IMR-90 (cell line): ENCODE results near the gene EPB41L1. TPM values are rescaled to one million over a fixed set of nuclear protein-coding genes. Genes with fewer than 3 reads are reported as not detected.

Source experiments
- ATAC-seq: fragments of 200-7000 bp; cut with Tn5 transposase; 2 replicates; pipeline ENCODE4 v1.9.1; 2020; ENCODE audit warnings: low read depth, mild to moderate bottlenecking, moderate library complexity
- BruUV-seq: library from RNA; stranded (reverse); fragments of 400-500 nt; replicated peaks from 2 replicates; lab custom pipeline; 2021; lab: Mats Ljungman, UMichigan
- CTCF ChIA-PET: fragments of 300-600 bp; formaldehyde crosslinking; extraction: SDS; loops from one replicate; lab custom pipeline; 2021; ENCODE audit warnings: antibody characterized with exemption; lab: Yijun Ruan, JAX
- POLR2A ChIA-PET: fragments of 300-600 bp; sonication (Branson Sonifier 250); formaldehyde crosslinking; loops from one replicate; lab custom pipeline; 2022; ENCODE audit warnings: antibody characterized with exemption; ENCODE audit not compliant: unreplicated experiment; lab: Charles Lee
- DNase-seq: peaks from one replicate; pipeline ENCODE4 v3.0.0; 2013
- H2AFZ ChIP-seq: replicated peaks from 2 replicates; pipeline ENCODE3; 2013; ENCODE audit warnings: low read length, mild to moderate bottlenecking; ENCODE audit not compliant: poor library complexity
- H2AK5ac ChIP-seq: 2 replicates; pipeline ENCODE4 v1.6.1; 2013; ENCODE audit warnings: low read depth, low read length, inconsistent platforms
- H2AK9ac ChIP-seq: replicated peaks from 2 replicates; pipeline ENCODE3; 2013; ENCODE audit warnings: mild to moderate bottlenecking, low read depth, low read length, moderate library complexity; ENCODE audit not compliant: poor library complexity
- H2BK120ac ChIP-seq: 2 replicates; pipeline ENCODE4 v1.6.1; 2013; ENCODE audit warnings: low read depth, low read length, inconsistent platforms
- H2BK15ac ChIP-seq: 3 replicates; pipeline ENCODE4 v1.6.1; 2013; ENCODE audit warnings: low read depth, low read length, inconsistent platforms
- H2BK20ac ChIP-seq: 2 replicates; pipeline ENCODE4 v1.6.1; 2013; ENCODE audit warnings: low read depth, mild to moderate bottlenecking, inconsistent platforms, low read length, moderate library complexity
- H2BK5ac ChIP-seq: 2 replicates; pipeline ENCODE4 v1.6.1; 2013; ENCODE audit warnings: mild to moderate bottlenecking, low read depth, low read length, inconsistent platforms; ENCODE audit not compliant: poor library complexity, severe bottlenecking
- H3K14ac ChIP-seq: replicated peaks from 2 replicates; pipeline ENCODE4 v1.6.1; 2013; ENCODE audit warnings: low read depth, low read length, inconsistent platforms
- H3K18ac ChIP-seq: 2 replicates; pipeline ENCODE4 v1.6.1; 2013; ENCODE audit warnings: low read depth, low read length, control low read depth
- H3K23ac ChIP-seq: 2 replicates; pipeline ENCODE4 v1.6.1; 2013; ENCODE audit warnings: low read depth, low read length, inconsistent platforms
- H3K27ac ChIP-seq: 2 replicates; pipeline ENCODE4 v1.5.1; 2013; ENCODE audit warnings: mild to moderate bottlenecking, control low read depth, low read length; ENCODE audit not compliant: insufficient read depth
- H3K27me3 ChIP-seq: 2 replicates; pipeline ENCODE4 v1.6.1; 2013; ENCODE audit warnings: low read length; ENCODE audit not compliant: control insufficient read depth, insufficient read depth
- H3K36me3 ChIP-seq: 2 replicates; pipeline ENCODE4 v1.6.1; 2013; ENCODE audit warnings: low read length, mixed read lengths; ENCODE audit not compliant: control insufficient read depth, insufficient read depth
- H3K4ac ChIP-seq: 2 replicates; pipeline ENCODE4 v1.6.1; 2013; ENCODE audit warnings: low read depth, low read length, inconsistent platforms
- H3K4me1 ChIP-seq: 2 replicates; pipeline ENCODE4 v1.6.1; 2013; ENCODE audit warnings: low read length, mixed read lengths; ENCODE audit not compliant: control insufficient read depth, insufficient read depth
- H3K4me2 ChIP-seq: 2 replicates; pipeline ENCODE4 v1.6.1; 2013; ENCODE audit warnings: low read depth, mild to moderate bottlenecking, control low read depth, low read length, moderate library complexity
- H3K4me3 ChIP-seq: 2 replicates; pipeline ENCODE4 v1.5.1; 2013; ENCODE audit warnings: low read depth, mild to moderate bottlenecking, control low read depth, low read length, moderate library complexity; ENCODE audit not compliant: insufficient read depth
- H3K56ac ChIP-seq: 2 replicates; pipeline ENCODE4 v1.6.1; 2013; ENCODE audit warnings: low read length, inconsistent platforms; ENCODE audit not compliant: insufficient read depth; ENCODE audit errors: extremely low read depth
- H3K79me1 ChIP-seq, 2 experiments: 2 replicates each; pipeline ENCODE4 v1.6.1; 2013; ENCODE audit warnings: low read length in 2 of 2, inconsistent platforms in 1 of 2, low read depth in 1 of 2
- H3K9ac ChIP-seq: 2 replicates; pipeline ENCODE4 v1.6.1; 2013; ENCODE audit warnings: low read depth, low read length, control low read depth
- H3K9me1 ChIP-seq: 2 replicates; pipeline ENCODE4 v1.6.1; 2013; ENCODE audit warnings: low read length, inconsistent platforms; ENCODE audit not compliant: insufficient read depth
- H3K9me3 ChIP-seq: 2 replicates; pipeline ENCODE4 v1.6.1; 2013; ENCODE audit warnings: low read length; ENCODE audit not compliant: control insufficient read depth, insufficient read depth
- H4K20me1 ChIP-seq: 2 replicates; pipeline ENCODE4 v1.6.1; 2013; ENCODE audit warnings: low read length, inconsistent platforms; ENCODE audit not compliant: insufficient read depth
- H4K5ac ChIP-seq: 2 replicates; pipeline ENCODE4 v1.6.1; 2013; ENCODE audit warnings: mild to moderate bottlenecking, low read depth, low read length, control low read depth
- H4K8ac ChIP-seq, 2 experiments: 2 replicates each; pipeline ENCODE4 v1.6.1; 2013; ENCODE audit warnings: low read depth in 2 of 2, low read length in 2 of 2, control low read depth in 1 of 2, inconsistent platforms in 1 of 2
- H4K91ac ChIP-seq: 2 replicates; pipeline ENCODE4 v1.6.1; 2013; ENCODE audit warnings: low read depth, low read length, inconsistent platforms; ENCODE audit not compliant: insufficient read depth
- CEBPB ChIP-seq: IDR thresholded peaks from 2 replicates; pipeline ENCODE4 v1.6.1; 2012; ENCODE audit warnings: low read depth, low read length, improper control_type of control experiment
- CHD1 ChIP-seq: IDR thresholded peaks from 2 replicates; pipeline ENCODE4 v1.6.1; 2012; ENCODE audit warnings: low read depth, low read length, improper control_type of control experiment
- CTCF ChIP-seq: conservative IDR thresholded peaks from 2 replicates; pipeline ENCODE4 v1.5.1; 2012; ENCODE audit warnings: mild to moderate bottlenecking, low read depth, low read length, improper control_type of control experiment
- MAZ ChIP-seq: IDR thresholded peaks from 2 replicates; pipeline ENCODE4 v1.6.1; 2012; ENCODE audit warnings: low read depth, mild to moderate bottlenecking, low read length, improper control_type of control experiment, moderate library complexity, borderline replicate concordance
- MXI1 ChIP-seq: IDR thresholded peaks from 2 replicates; pipeline ENCODE4 v1.6.1; 2012; ENCODE audit warnings: low read depth, mild to moderate bottlenecking, low read length, moderate library complexity, borderline replicate concordance
- NFE2L2 ChIP-seq: fragments of 150-350 bp; IDR thresholded peaks from 2 replicates; pipeline ENCODE4 v1.6.1; 2016; ENCODE audit warnings: low read depth, mild to moderate bottlenecking, low read length
- RCOR1 ChIP-seq: IDR thresholded peaks from 2 replicates; pipeline ENCODE4 v1.6.1; 2012; ENCODE audit warnings: mild to moderate bottlenecking, low read length, improper control_type of control experiment; ENCODE audit not compliant: insufficient replicate concordance
- USF2 ChIP-seq: fragments of 150-350 bp; IDR thresholded peaks from 2 replicates; pipeline ENCODE4 v1.6.1; 2017; ENCODE audit warnings: mild to moderate bottlenecking, antibody characterized with exemption, low read length, low read depth
- WGBS, 2 experiments: methylation state at CpG; one replicate each; pipeline versions ENCODE4 v1.1.5 to v1.1.7; 2013; ENCODE audit warnings: missing lambda C conversion rate in 2 of 2; ENCODE audit not compliant: insufficient read length in 1 of 2; ENCODE audit errors: extremely low coverage in 2 of 2; 5-methylcytosine and 5-hydroxymethylcytosine counted together
- dilution Hi-C: fragments of 300-500 bp; cut with HindIII; formaldehyde crosslinking; loops from one replicate; pipeline ENCODE4 v1.14.3; 2018; ENCODE audit warnings: low sequenced_read_pairs; ENCODE audit not compliant: unreplicated experiment
- in situ Hi-C: fragments of 300-500 bp; cut with MboI; formaldehyde crosslinking; loops from 3 replicates; pipeline ENCODE4 v1.14.3; 2019; ENCODE audit warnings: low sequenced_read_pairs, inconsistent platforms, mixed read lengths
- intact Hi-C: fragments of 100-400 bp; cut with micrococcal nuclease; formaldehyde crosslinking; loops from 2 replicates; pipeline ENCODE4 v1.10.0; 2022
- polyA plus RNA-seq, 3 experiments: library from polyadenylated mRNA; depleted of rRNA; stranded (reverse); fragments of >200 nt; gene quantifications; 2 replicates each; pipeline ENCODE4 v1.2.3, GENCODE V29; 2012; ENCODE audit warnings: low replicate concordance in 1 of 3
- total RNA-seq: library from RNA; depleted of rRNA; stranded (reverse); fragments of >200 nt; gene quantifications from 2 replicates; pipeline ENCODE4 v1.2.3, GENCODE V29; 2012

EPB41L1 gene
- total and polyA plus RNA-seq, 2 of the 4 experiments (the other 2 are of a cell fraction) = 12.5 to 33.7 TPM

- no peak for ATAC-seq
- Histone ChIP-seq H3K23ac (no peak overlapping the region), H3K27me3 (no peaks in the 10 kb centered on the region), H3K9ac (no peak overlapping the region), H3K79me1 (peaks cover 26 to 29% of the 10 kb centered on the region in 2 experiments), H3K4ac (no peak overlapping the region), H3K18ac (no peak overlapping the region), H3K36me3 (peaks cover 47% of the 10 kb centered on the region), H2AFZ (no peak overlapping the region), H4K91ac (no peak overlapping the region), H3K56ac (no peak overlapping the region), H3K9me1 (peaks cover 11% of the 10 kb centered on the region; the same call in 1 of the 2 replicates), H4K8ac (no peak overlapping the region), H2AK9ac (no peak overlapping the region), H2BK20ac (no peak overlapping the region), H3K4me2 (no peak overlapping the region), H3K27ac (no peak overlapping the region), H3K4me3 (no peak overlapping the region), H2BK120ac (no peak overlapping the region), H4K20me1 (peaks cover 16% of the 10 kb centered on the region), H3K14ac (no peak overlapping the region), H2BK5ac (no peak overlapping the region), H2AK5ac (no peak overlapping the region), H3K4me1 (no peaks in the 10 kb centered on the region), H4K5ac (no peak overlapping the region), H2BK15ac (no peak overlapping the region), H3K9me3 (no peaks in the 10 kb centered on the region)
- dilution Hi-C loops (no loop called here), intact Hi-C loops (no loop called here), in situ Hi-C loops (no loop called here)
- 90% methylated on average over 2 of the region's 9 CpGs; no CpG with 5 or more reads in 1 of the 2 experiments for WGBS, 2 experiments
- ChIA-PET POLR2A (no interaction called here), CTCF (no interaction called here)
- no peak for DNase-seq
- BruUV-seq = no TSS peak
- TF ChIP-seq CEBPB (no peak), RCOR1 (no peak), CTCF (no peak), MAZ (no peak), USF2 (no peak), CHD1 (no peak), NFE2L2 (no peak), MXI1 (no peak)
Measured at GRCh38 chr20:36253036-36253435, 98.5 kb downstream of the EPB41L1 start.
